ENCODE results near the gene UBR3. TPM values are rescaled to one million over a fixed set of nuclear protein-coding genes. Genes with fewer than 3 reads are reported as not detected.

Gene UBR3
- polyA plus RNA-seq, 1 donor = 24.0 TPM

- no peak for DNase-seq
- Histone ChIP-seq H3K27me3 (ENCODE audit: control insufficient read depth, insufficient read depth, low read length) (no peaks in the 10 kb centered on the region), H3K9me3 (ENCODE audit: control insufficient read depth, low read depth, low read length) (no peaks in the 10 kb centered on the region), H3K36me3 (ENCODE audit: control insufficient read depth, insufficient read depth, low read length) (peaks cover 4% of the 10 kb centered on the region), H3K4me3 (ENCODE audit: low read length) (no peak overlapping the region), H3K27ac (ENCODE audit: low read length) (no peak overlapping the region), H3K4me1 (ENCODE audit: control insufficient read depth, insufficient read depth, low read length) (no peaks in the 10 kb centered on the region)
- 100% methylated on average over 1 of the region's 4 CpGs for WGBS (ENCODE audit: insufficient coverage, low lambda C conversion rate)
These were observed 211.5 kb downstream of the UBR3 start for GRCh38 chr2:170038734-170039133.

- Histone ChIP-seq H3K4me1 (ENCODE audit: control insufficient read depth, insufficient read depth, low read length) (no peaks in the 10 kb centered on the region), H3K27ac (ENCODE audit: low read length) (no peak overlapping the region), H3K9me3 (ENCODE audit: control insufficient read depth, low read depth, low read length) (no peaks in the 10 kb centered on the region), H3K36me3 (ENCODE audit: control insufficient read depth, insufficient read depth, low read length) (peaks cover 4% of the 10 kb centered on the region), H3K27me3 (ENCODE audit: control insufficient read depth, insufficient read depth, low read length) (no peaks in the 10 kb centered on the region), H3K4me3 (ENCODE audit: low read length) (no peak overlapping the region)
- no CpG with 5 or more reads among the region's 2 CpGs for WGBS (ENCODE audit: insufficient coverage, low lambda C conversion rate)
- DNase-seq = no peak
These were observed 212.3 kb downstream of the UBR3 start for GRCh38 chr2:170039401-170040172.

GRCh38 chr2:170044751-170045478 lies 217.7 kb downstream of the UBR3 start:
- H3K27me3 ChIP-seq (ENCODE audit: control insufficient read depth, insufficient read depth, low read length) = no peaks in the 10 kb centered on the region
- H3K27ac ChIP-seq (ENCODE audit: low read length) = no peak overlapping the region
- H3K4me1 ChIP-seq (ENCODE audit: control insufficient read depth, insufficient read depth, low read length) = no peaks in the 10 kb centered on the region
- H3K36me3 ChIP-seq (ENCODE audit: control insufficient read depth, insufficient read depth, low read length) = peaks cover 4% of the 10 kb centered on the region
- H3K9me3 ChIP-seq (ENCODE audit: control insufficient read depth, low read depth, low read length) = no peaks in the 10 kb centered on the region
- WGBS (ENCODE audit: insufficient coverage, low lambda C conversion rate) = no CpG with 5 or more reads among the region's 3 CpGs
- no peak overlapping the region for H3K4me3 ChIP-seq (ENCODE audit: low read length)
- no peak for DNase-seq

- Histone ChIP-seq H3K9me3 (ENCODE audit: control insufficient read depth, low read depth, low read length) (no peaks in the 10 kb centered on the region), H3K36me3 (ENCODE audit: control insufficient read depth, insufficient read depth, low read length) (peaks cover 4% of the 10 kb centered on the region), H3K4me1 (ENCODE audit: control insufficient read depth, insufficient read depth, low read length) (no peaks in the 10 kb centered on the region), H3K27ac (ENCODE audit: low read length) (no peak overlapping the region), H3K4me3 (ENCODE audit: low read length) (no peak overlapping the region), H3K27me3 (ENCODE audit: control insufficient read depth, insufficient read depth, low read length) (no peaks in the 10 kb centered on the region)
- no peak for DNase-seq
- 100% methylated on average over 2 of the region's 3 CpGs for WGBS (ENCODE audit: insufficient coverage, low lambda C conversion rate)
These were observed 220.2 kb downstream of the UBR3 start for GRCh38 chr2:170047331-170048065.

- WGBS (ENCODE audit: insufficient coverage, low lambda C conversion rate) = 100% methylated on average over 1 of the region's 2 CpGs
- no peak for DNase-seq
- Histone ChIP-seq H3K36me3 (ENCODE audit: control insufficient read depth, insufficient read depth, low read length) (peaks cover 9% of the 10 kb centered on the region), H3K27ac (ENCODE audit: low read length) (no peak overlapping the region), H3K4me3 (ENCODE audit: low read length) (no peak overlapping the region), H3K9me3 (ENCODE audit: control insufficient read depth, low read depth, low read length) (no peaks in the 10 kb centered on the region), H3K27me3 (ENCODE audit: control insufficient read depth, insufficient read depth, low read length) (no peaks in the 10 kb centered on the region), H3K4me1 (ENCODE audit: control insufficient read depth, insufficient read depth, low read length) (no peaks in the 10 kb centered on the region)
These were observed 224.9 kb downstream of the UBR3 start for GRCh38 chr2:170052151-170052550.

- Histone ChIP-seq H3K36me3 (ENCODE audit: control insufficient read depth, insufficient read depth, low read length) (peaks cover 10% of the 10 kb centered on the region), H3K4me1 (ENCODE audit: control insufficient read depth, insufficient read depth, low read length) (no peaks in the 10 kb centered on the region), H3K4me3 (ENCODE audit: low read length) (no peak overlapping the region), H3K27ac (ENCODE audit: low read length) (no peak overlapping the region), H3K27me3 (ENCODE audit: control insufficient read depth, insufficient read depth, low read length) (no peaks in the 10 kb centered on the region), H3K9me3 (ENCODE audit: control insufficient read depth, low read depth, low read length) (no peaks in the 10 kb centered on the region)
- no peak for DNase-seq
- no CpG with 5 or more reads among the region's 5 CpGs for WGBS (ENCODE audit: insufficient coverage, low lambda C conversion rate)
These were observed 227.7 kb downstream of the UBR3 start for GRCh38 chr2:170054997-170055396.

- Histone ChIP-seq H3K4me1 (ENCODE audit: control insufficient read depth, insufficient read depth, low read length) (no peaks in the 10 kb centered on the region), H3K27me3 (ENCODE audit: control insufficient read depth, insufficient read depth, low read length) (no peaks in the 10 kb centered on the region), H3K36me3 (ENCODE audit: control insufficient read depth, insufficient read depth, low read length) (peaks cover 11% of the 10 kb centered on the region), H3K4me3 (ENCODE audit: low read length) (no peak overlapping the region), H3K27ac (ENCODE audit: low read length) (no peak overlapping the region), H3K9me3 (ENCODE audit: control insufficient read depth, low read depth, low read length) (no peaks in the 10 kb centered on the region)
- WGBS (ENCODE audit: insufficient coverage, low lambda C conversion rate) = no CpG with 5 or more reads among the region's 1 CpG
- DNase-seq = no peak
These were observed 229.6 kb downstream of the UBR3 start for GRCh38 chr2:170056900-170057299.

GRCh38 chr2:170063456-170064235 lies 236.4 kb downstream of the UBR3 start:
- no peak for DNase-seq
- H3K36me3 ChIP-seq (ENCODE audit: control insufficient read depth, insufficient read depth, low read length) = peaks cover 14% of the 10 kb centered on the region
- no peak overlapping the region for H3K27ac ChIP-seq (ENCODE audit: low read length)
- H3K4me3 ChIP-seq (ENCODE audit: low read length) = no peak overlapping the region
- WGBS (ENCODE audit: insufficient coverage, low lambda C conversion rate) = 100% methylated on average over 1 of the region's 2 CpGs
- no peaks in the 10 kb centered on the region for H3K4me1 ChIP-seq (ENCODE audit: control insufficient read depth, insufficient read depth, low read length)
- H3K27me3 ChIP-seq (ENCODE audit: control insufficient read depth, insufficient read depth, low read length) = no peaks in the 10 kb centered on the region
- H3K9me3 ChIP-seq (ENCODE audit: control insufficient read depth, low read depth, low read length) = peaks cover 5% of the 10 kb centered on the region

GRCh38 chr2:170070778-170071177 lies 243.5 kb downstream of the UBR3 start:
- Histone ChIP-seq H3K4me3 (ENCODE audit: low read length) (no peak overlapping the region), H3K4me1 (ENCODE audit: control insufficient read depth, insufficient read depth, low read length) (no peaks in the 10 kb centered on the region), H3K27me3 (ENCODE audit: control insufficient read depth, insufficient read depth, low read length) (no peaks in the 10 kb centered on the region), H3K9me3 (ENCODE audit: control insufficient read depth, low read depth, low read length) (no peaks in the 10 kb centered on the region), H3K36me3 (ENCODE audit: control insufficient read depth, insufficient read depth, low read length) (peaks cover 9% of the 10 kb centered on the region), H3K27ac (ENCODE audit: low read length) (no peak overlapping the region)
- no peak for DNase-seq
- WGBS (ENCODE audit: insufficient coverage, low lambda C conversion rate) = 94% methylated on average over 2 of the region's 2 CpGs

GRCh38 chr2:170073288-170073687 lies 246.0 kb downstream of the UBR3 start:
- peaks cover 8% of the 10 kb centered on the region for H3K36me3 ChIP-seq (ENCODE audit: control insufficient read depth, insufficient read depth, low read length)
- H3K27me3 ChIP-seq (ENCODE audit: control insufficient read depth, insufficient read depth, low read length) = no peaks in the 10 kb centered on the region
- no peak overlapping the region for H3K4me3 ChIP-seq (ENCODE audit: low read length)
- DNase-seq = no peak
- WGBS (ENCODE audit: insufficient coverage, low lambda C conversion rate) = 90% methylated on average over 1 of the region's 2 CpGs
- H3K27ac ChIP-seq (ENCODE audit: low read length) = no peak overlapping the region
- H3K4me1 ChIP-seq (ENCODE audit: control insufficient read depth, insufficient read depth, low read length) = no peaks in the 10 kb centered on the region
- no peaks in the 10 kb centered on the region for H3K9me3 ChIP-seq (ENCODE audit: control insufficient read depth, low read depth, low read length)
